Liver (tissue), 9 donors: Measurements from ENCODE around the gene RFX4. TPM values are rescaled to one million over a fixed set of nuclear protein-coding genes. Genes with fewer than 3 reads are reported as not detected.
A peak's percentile ranks its signal among the peaks of the same experiment; 100 is the strongest.

ENCODE experiments used
- DNase-seq: peaks from one replicate; pipeline ENCODE4 v3.0.0-alpha.2; 2017; ENCODE audit warnings: low spot score
- H3K27ac ChIP-seq, 2 donors: one replicate each; pipeline ENCODE4 v1.7.0; 2013; ENCODE audit warnings: inconsistent platforms in 2 of 2, low read length in 2 of 2, control low read depth in 1 of 2, low read depth in 1 of 2, mild to moderate bottlenecking in 1 of 2
- H3K27me3 ChIP-seq, 4 donors: one replicate each; pipeline versions ENCODE4 v1.6.1 to v1.7.0; 2013; ENCODE audit warnings: low read length in 3 of 4, inconsistent platforms in 1 of 4, mild to moderate bottlenecking in 1 of 4, moderate library complexity in 1 of 4; ENCODE audit not compliant: control insufficient read depth in 4 of 4, insufficient read depth in 4 of 4
- H3K36me3 ChIP-seq, 4 donors: one replicate each; pipeline versions ENCODE4 v1.6.1 to v1.7.0; 2013; ENCODE audit warnings: low read length in 3 of 4, mild to moderate bottlenecking in 3 of 4, low read depth in 1 of 4, moderate library complexity in 1 of 4; ENCODE audit not compliant: control insufficient read depth in 4 of 4, insufficient read depth in 3 of 4
- H3K4me1 ChIP-seq, 4 donors: one replicate each; pipeline versions ENCODE4 v1.6.1 to v1.7.0; 2013; ENCODE audit warnings: low read length in 3 of 4, mild to moderate bottlenecking in 3 of 4, moderate library complexity in 1 of 4; ENCODE audit not compliant: control insufficient read depth in 4 of 4, insufficient read depth in 4 of 4
- H3K4me3 ChIP-seq, 3 donors: one replicate each; pipeline versions ENCODE4 v1.6.1 to v1.7.0; 2013; ENCODE audit warnings: low read length in 3 of 3, control low read depth in 1 of 3, low read depth in 1 of 3, mild to moderate bottlenecking in 1 of 3
- H3K9ac ChIP-seq, 2 donors: one replicate each; pipeline ENCODE4 v1.7.0; 2013; ENCODE audit warnings: low read length in 2 of 2, mild to moderate bottlenecking in 2 of 2, moderate library complexity in 2 of 2, control low read depth in 1 of 2, low read depth in 1 of 2
- H3K9me3 ChIP-seq, 4 donors: one replicate each; pipeline versions ENCODE4 v1.6.1 to v1.7.0; 2013; ENCODE audit warnings: low read length in 3 of 4; ENCODE audit not compliant: control insufficient read depth in 4 of 4
- ATF3 ChIP-seq: IDR thresholded peaks from 2 replicates; pipeline ENCODE4 v1.6.1; 2016; ENCODE audit warnings: antibody characterized with exemption
- CTCF ChIP-seq: fragments of 150-350 bp; IDR thresholded peaks from 2 replicates; pipeline ENCODE4 v1.5.1; 2017; ENCODE audit warnings: improper control_type of control experiment, low read depth, low read length; ENCODE audit not compliant: missing input control
- EGR1 ChIP-seq, 2 donors: IDR thresholded peaks; 2 replicates each; pipeline ENCODE4 v1.6.1; 2016 to 2018; ENCODE audit warnings: antibody characterized with exemption in 2 of 2, low read depth in 2 of 2
- FOXA1 ChIP-seq: IDR thresholded peaks from 2 replicates; pipeline ENCODE4 v1.6.1; 2016; ENCODE audit warnings: antibody characterized with exemption
- FOXA2 ChIP-seq: IDR thresholded peaks from 2 replicates; pipeline ENCODE4 v1.6.1; 2016; ENCODE audit warnings: antibody characterized with exemption
- GABPA ChIP-seq, 2 donors: IDR thresholded peaks in 1 of 2; conservative IDR thresholded peaks in 1 of 2; 2 replicates each; pipeline ENCODE4 v1.6.1; 2016; ENCODE audit warnings: antibody characterized with exemption in 2 of 2, mild to moderate bottlenecking in 1 of 2, moderate library complexity in 1 of 2
- HNF4A ChIP-seq, 2 donors: conservative IDR thresholded peaks; 2 replicates each; pipeline ENCODE4 v1.6.1; 2016; ENCODE audit warnings: antibody characterized with exemption in 2 of 2, mild to moderate bottlenecking in 2 of 2
- HNF4G ChIP-seq: IDR thresholded peaks from 2 replicates; pipeline ENCODE4 v1.6.1; 2016; ENCODE audit warnings: antibody characterized with exemption
- JUND ChIP-seq, 2 donors: IDR thresholded peaks; 2 replicates each; pipeline ENCODE4 v1.6.1; 2016; ENCODE audit warnings: antibody characterized with exemption in 2 of 2
- MAX ChIP-seq: IDR thresholded peaks from 2 replicates; pipeline ENCODE4 v1.6.1; 2016; ENCODE audit warnings: antibody characterized with exemption
- NR2F2 ChIP-seq: IDR thresholded peaks from 2 replicates; pipeline ENCODE4 v1.6.1; 2016; ENCODE audit warnings: antibody characterized with exemption
- RAD21 ChIP-seq, 2 donors: IDR thresholded peaks; 2 replicates each; pipeline ENCODE4 v1.6.1; 2016; ENCODE audit warnings: antibody characterized with exemption in 2 of 2, mild to moderate bottlenecking in 2 of 2
- RXRA ChIP-seq, 2 donors: IDR thresholded peaks; 2 replicates each; pipeline ENCODE4 v1.6.1; 2017 to 2018; ENCODE audit warnings: antibody characterized with exemption in 2 of 2, mild to moderate bottlenecking in 1 of 2
- SP1 ChIP-seq: IDR thresholded peaks from 2 replicates; pipeline ENCODE4 v1.6.1; 2018; ENCODE audit warnings: antibody characterized with exemption, mild to moderate bottlenecking
- TAF1 ChIP-seq: conservative IDR thresholded peaks from 2 replicates; pipeline ENCODE4 v1.6.1; 2016; ENCODE audit warnings: antibody characterized with exemption, mild to moderate bottlenecking
- YY1 ChIP-seq: IDR thresholded peaks from 2 replicates; pipeline ENCODE4 v1.6.1; 2016; ENCODE audit warnings: antibody characterized with exemption, mild to moderate bottlenecking
- WGBS: extraction: QIAGEN DNeasy Blood & Tissue Kit; methylation state at CpG from one replicate; pipeline ENCODE4 v1.1.7; 2013; 5-methylcytosine and 5-hydroxymethylcytosine counted together
- polyA plus RNA-seq, 2 donors: library from polyadenylated mRNA; stranded (reverse) in 1 of 2; unstranded in 1 of 2; fragments of 200-250 nt in 1 of 2; fragments of >200 nt in 1 of 2; fragmentation: Nextera tagmentation in 1 of 2; extraction: Ambion mirVana in 1 of 2; gene quantifications; one replicate each; pipeline versions ENCODE4 v1.2.1 to v1.2.3, GENCODE V29; 2013 to 2015
- total RNA-seq, 2 donors: library from RNA; depleted of rRNA; stranded (reverse); fragments of >200 nt; gene quantifications; one replicate each; pipeline ENCODE4 v1.2.3, GENCODE V29; 2014
- TF ChIP-seq, protein P1 (sequence below): IDR thresholded peaks from 2 replicates; pipeline ENCODE4 v1.6.1; 2016; ENCODE audit warnings: antibody characterized with exemption, mild to moderate bottlenecking
- TF ChIP-seq, protein P2 (sequence below): IDR thresholded peaks from 2 replicates; pipeline ENCODE4 v1.6.1; 2016; ENCODE audit warnings: antibody characterized with exemption
- donor health status: healthy.
- donor health status: healthy.
- donor health status: healthy.
- donor health status: healthy.
- donor health status: healthy.

The RFX4 gene
- total and polyA plus RNA-seq, 4 donors, result not detected

GRCh38 chr12:106774808-106775524 lies 192.2 kb downstream of the RFX4 start:
- TF ChIP-seq, protein P1, sequence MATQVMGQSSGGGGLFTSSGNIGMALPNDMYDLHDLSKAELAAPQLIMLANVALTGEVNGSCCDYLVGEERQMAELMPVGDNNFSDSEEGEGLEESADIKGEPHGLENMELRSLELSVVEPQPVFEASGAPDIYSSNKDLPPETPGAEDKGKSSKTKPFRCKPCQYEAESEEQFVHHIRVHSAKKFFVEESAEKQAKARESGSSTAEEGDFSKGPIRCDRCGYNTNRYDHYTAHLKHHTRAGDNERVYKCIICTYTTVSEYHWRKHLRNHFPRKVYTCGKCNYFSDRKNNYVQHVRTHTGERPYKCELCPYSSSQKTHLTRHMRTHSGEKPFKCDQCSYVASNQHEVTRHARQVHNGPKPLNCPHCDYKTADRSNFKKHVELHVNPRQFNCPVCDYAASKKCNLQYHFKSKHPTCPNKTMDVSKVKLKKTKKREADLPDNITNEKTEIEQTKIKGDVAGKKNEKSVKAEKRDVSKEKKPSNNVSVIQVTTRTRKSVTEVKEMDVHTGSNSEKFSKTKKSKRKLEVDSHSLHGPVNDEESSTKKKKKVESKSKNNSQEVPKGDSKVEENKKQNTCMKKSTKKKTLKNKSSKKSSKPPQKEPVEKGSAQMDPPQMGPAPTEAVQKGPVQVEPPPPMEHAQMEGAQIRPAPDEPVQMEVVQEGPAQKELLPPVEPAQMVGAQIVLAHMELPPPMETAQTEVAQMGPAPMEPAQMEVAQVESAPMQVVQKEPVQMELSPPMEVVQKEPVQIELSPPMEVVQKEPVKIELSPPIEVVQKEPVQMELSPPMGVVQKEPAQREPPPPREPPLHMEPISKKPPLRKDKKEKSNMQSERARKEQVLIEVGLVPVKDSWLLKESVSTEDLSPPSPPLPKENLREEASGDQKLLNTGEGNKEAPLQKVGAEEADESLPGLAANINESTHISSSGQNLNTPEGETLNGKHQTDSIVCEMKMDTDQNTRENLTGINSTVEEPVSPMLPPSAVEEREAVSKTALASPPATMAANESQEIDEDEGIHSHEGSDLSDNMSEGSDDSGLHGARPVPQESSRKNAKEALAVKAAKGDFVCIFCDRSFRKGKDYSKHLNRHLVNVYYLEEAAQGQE, result no peak
- TF ChIP-seq SP1, result no peak
- TF ChIP-seq FOXA2, result no peak
- TF ChIP-seq, protein P2, sequence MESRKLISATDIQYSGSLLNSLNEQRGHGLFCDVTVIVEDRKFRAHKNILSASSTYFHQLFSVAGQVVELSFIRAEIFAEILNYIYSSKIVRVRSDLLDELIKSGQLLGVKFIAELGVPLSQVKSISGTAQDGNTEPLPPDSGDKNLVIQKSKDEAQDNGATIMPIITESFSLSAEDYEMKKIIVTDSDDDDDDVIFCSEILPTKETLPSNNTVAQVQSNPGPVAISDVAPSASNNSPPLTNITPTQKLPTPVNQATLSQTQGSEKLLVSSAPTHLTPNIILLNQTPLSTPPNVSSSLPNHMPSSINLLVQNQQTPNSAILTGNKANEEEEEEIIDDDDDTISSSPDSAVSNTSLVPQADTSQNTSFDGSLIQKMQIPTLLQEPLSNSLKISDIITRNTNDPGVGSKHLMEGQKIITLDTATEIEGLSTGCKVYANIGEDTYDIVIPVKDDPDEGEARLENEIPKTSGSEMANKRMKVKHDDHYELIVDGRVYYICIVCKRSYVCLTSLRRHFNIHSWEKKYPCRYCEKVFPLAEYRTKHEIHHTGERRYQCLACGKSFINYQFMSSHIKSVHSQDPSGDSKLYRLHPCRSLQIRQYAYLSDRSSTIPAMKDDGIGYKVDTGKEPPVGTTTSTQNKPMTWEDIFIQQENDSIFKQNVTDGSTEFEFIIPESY, result no peak
- TF ChIP-seq EGR1 (IDR thresholded peaks at IDR 0.05; ENCODE audit: low read depth in 2 of 2), result no peak
- TF ChIP-seq RXRA (IDR thresholded peaks at IDR 0.05), result no peak
- no peak for TF ChIP-seq ATF3
- TF ChIP-seq GABPA (IDR thresholded peaks at IDR 0.05 in 1 of 2, conservative IDR thresholded peaks at IDR 0.05 in 1 of 2), result no peak
- no peak for TF ChIP-seq CTCF
- no peak for TF ChIP-seq TAF1
- TF ChIP-seq FOXA1, result no peak
- TF ChIP-seq HNF4G, result no peak
- TF ChIP-seq NR2F2, result no peak
- no peak for TF ChIP-seq YY1
- no peak for TF ChIP-seq HNF4A (conservative IDR thresholded peaks at IDR 0.05)
- no peak for TF ChIP-seq RAD21 (IDR thresholded peaks at IDR 0.05)
- TF ChIP-seq JUND (IDR thresholded peaks at IDR 0.05), result no peak
- no peak for TF ChIP-seq MAX
- H3K27ac ChIP-seq, result peak overlapping the region; percentile 96 to 98
- DNase-seq, result no peak
- H3K4me1 ChIP-seq, result peaks cover 3 to 34% (median 26%) of the 10 kb centered on the region in 4 donors
- H3K36me3 ChIP-seq, result no peaks in the 10 kb centered on the region
- H3K4me3 ChIP-seq, result peak overlapping the region; percentile 64 to 91 (median 78)
- WGBS, result 6% methylated on average over 29 of the region's 29 CpGs
- H3K9me3 ChIP-seq, result no peaks in the 10 kb centered on the region
- peak overlapping the region; percentile 64 to 100 for H3K9ac ChIP-seq
- H3K27me3 ChIP-seq, result no peaks in the 10 kb centered on the region
